Uterus (tissue), 2 donors: ENCODE results near the gene ZNF219.

Experiments
- POLR2A ChIP-seq, 2 donors: fragments of 450-650 bp; IDR thresholded peaks; one replicate each; pipeline ENCODE4 v1.6.1; 2016; ENCODE audit warnings: antibody characterized with exemption in 2 of 2, mild to moderate bottlenecking in 1 of 2, moderate library complexity in 1 of 2
- TF ChIP-seq, protein P1 (sequence below), 4 experiments: fragments of 200-600 bp in 2 of 4; fragments of 450-650 bp in 2 of 4; sonication (generic) in 2 of 4; IDR thresholded peaks; one replicate each; pipeline ENCODE4 v1.5.1; 2016 to 2019; ENCODE audit warnings: antibody characterized with exemption in 4 of 4, mild to moderate bottlenecking in 2 of 4, moderate library complexity in 1 of 4

DNA sequence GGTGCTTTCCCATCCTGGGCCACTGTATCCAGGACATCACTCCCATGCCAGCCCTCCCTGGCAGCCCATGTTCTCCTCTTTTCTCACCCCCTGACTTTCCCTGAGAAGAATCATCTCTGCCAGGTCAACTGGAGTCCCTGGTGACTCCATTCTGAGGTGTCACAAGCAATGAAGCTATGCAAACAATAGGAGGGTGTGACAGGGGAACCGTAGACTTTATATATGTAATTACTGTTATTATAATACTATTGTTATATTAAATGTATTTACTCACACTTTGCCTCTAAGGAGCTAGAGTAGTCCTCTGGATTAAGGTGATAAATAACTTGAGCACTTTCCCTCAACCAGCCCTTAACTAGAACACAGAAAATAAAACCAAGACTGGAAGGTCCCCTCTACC lies 9.2 kb downstream of the ZNF219 start:
- TF ChIP-seq, protein P1, sequence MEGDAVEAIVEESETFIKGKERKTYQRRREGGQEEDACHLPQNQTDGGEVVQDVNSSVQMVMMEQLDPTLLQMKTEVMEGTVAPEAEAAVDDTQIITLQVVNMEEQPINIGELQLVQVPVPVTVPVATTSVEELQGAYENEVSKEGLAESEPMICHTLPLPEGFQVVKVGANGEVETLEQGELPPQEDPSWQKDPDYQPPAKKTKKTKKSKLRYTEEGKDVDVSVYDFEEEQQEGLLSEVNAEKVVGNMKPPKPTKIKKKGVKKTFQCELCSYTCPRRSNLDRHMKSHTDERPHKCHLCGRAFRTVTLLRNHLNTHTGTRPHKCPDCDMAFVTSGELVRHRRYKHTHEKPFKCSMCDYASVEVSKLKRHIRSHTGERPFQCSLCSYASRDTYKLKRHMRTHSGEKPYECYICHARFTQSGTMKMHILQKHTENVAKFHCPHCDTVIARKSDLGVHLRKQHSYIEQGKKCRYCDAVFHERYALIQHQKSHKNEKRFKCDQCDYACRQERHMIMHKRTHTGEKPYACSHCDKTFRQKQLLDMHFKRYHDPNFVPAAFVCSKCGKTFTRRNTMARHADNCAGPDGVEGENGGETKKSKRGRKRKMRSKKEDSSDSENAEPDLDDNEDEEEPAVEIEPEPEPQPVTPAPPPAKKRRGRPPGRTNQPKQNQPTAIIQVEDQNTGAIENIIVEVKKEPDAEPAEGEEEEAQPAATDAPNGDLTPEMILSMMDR (IDR thresholded peaks at IDR 0.05), result no peak
- no peak for TF ChIP-seq POLR2A (IDR thresholded peaks at IDR 0.05)
